Measurements from ENCODE around the gene TRAPPC2L.
"Not testable (repeated sequence)": the region's sequence is repeated elsewhere in the genome, so short reads cannot be mapped to it uniquely, and the experiment has no call there.

The TRAPPC2L gene

DNA sequence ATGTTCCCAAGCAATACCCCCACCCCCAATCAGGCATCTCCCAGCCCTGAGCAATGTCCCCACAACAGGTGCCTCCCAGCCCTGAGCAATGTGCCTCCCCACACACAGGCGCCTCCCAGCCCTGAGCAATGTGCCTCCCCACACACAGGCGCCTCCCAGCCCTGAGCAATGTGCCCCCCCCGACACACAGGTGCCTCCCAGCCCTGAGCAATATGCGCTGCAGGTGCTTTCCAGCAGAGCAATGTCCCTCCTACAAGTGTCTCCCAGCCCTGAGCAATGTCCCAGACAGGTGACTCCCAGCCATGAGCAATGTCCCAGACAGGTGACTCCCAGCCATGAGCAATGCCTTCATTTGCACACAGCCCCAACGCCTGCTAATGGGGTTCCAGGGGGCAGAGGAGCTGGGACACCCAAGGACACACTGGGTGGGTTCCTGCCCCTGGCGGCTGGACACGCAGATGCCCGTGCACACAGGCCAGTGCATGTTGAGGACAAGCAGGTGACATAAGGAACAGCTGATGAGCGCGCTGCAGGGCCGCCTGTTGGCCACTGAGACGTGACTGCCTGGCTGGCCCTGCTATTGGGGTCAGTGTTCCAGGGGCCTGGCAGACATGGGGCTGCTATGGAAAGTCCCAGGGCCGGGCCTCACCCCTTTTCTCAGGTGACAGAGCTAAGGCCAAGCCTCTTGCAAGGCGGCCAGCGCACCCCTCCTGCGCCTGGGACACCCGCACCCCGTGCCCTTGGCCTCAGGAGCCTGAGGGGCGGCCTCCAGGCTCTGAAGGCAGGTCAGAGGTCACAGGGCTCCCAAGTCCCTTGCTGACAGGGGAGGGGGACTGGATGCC lies 36.4 kb downstream of the TRAPPC2L start:
- no peak for DNase-seq (ENCODE audit: low spot score)

DNA sequence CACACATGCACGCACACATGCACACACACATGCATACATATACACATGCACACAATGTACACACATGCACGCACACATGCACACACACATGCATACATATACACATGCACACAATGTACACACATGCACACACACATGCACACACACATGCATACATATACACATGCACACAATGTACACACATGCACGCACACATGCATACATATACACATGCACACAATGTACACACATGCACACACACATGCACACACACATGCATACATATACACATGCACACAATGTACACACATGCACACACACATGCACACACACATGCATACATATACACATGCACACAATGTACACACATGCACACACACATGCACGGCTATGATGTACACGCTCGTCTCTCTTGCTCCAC lies 37.3 kb downstream of the TRAPPC2L start:
- DNase-seq (ENCODE audit: low spot score), result not testable (repeated sequence)

DNA sequence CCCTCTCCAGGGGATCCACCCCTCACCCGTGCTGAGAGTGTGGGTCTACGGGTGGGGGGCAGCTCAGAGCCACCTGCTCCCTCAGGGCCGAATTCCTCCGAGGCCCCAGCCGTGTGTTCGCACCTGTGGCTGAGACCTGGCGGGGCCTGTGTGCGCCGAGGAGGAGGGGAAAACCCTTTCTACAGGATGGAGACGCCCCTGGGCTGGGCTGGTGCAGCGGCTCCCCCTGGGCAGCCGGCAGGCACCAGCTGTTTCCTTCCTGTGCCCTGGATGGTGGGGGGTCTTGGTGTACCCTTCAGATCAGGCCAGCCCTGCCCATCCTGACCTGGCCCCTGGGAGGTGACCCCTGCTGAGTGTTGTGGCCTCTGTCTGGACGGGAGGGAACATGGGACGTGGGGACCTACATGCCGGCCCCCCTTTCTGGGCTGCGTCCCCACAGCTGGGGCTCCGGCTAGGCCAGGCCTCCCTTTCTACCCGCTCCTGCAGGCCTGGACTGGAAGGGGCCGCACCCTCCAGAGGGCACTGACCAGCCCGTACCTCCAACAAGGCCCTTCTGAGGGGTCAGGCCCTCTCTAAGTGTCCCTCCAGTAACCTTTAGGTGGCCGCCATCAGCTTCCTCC lies 37.9 kb downstream of the TRAPPC2L start:
- DNase-seq (ENCODE audit: low spot score), result no peak

DNA sequence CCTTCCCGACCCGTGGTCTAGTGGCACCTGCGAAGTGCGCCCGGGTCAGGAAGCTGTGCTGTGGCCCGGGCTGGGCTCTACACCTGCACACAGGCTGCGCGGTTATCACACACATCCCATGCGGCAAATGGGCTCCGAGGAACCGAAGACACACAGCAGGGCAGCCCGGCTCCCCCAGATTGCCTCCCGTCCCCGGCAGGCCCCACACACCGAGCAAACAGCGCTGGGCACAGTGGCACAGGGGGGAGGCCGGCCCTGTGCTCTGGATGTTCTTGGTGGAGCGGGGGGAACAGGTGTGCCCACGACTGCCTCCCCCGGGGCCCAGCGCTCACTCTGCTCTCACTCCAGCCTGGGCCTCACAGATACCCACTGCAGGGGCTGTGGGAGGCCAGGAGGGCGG lies 38.4 kb downstream of the TRAPPC2L start:
- DNase-seq (ENCODE audit: low spot score), result no peak

DNA sequence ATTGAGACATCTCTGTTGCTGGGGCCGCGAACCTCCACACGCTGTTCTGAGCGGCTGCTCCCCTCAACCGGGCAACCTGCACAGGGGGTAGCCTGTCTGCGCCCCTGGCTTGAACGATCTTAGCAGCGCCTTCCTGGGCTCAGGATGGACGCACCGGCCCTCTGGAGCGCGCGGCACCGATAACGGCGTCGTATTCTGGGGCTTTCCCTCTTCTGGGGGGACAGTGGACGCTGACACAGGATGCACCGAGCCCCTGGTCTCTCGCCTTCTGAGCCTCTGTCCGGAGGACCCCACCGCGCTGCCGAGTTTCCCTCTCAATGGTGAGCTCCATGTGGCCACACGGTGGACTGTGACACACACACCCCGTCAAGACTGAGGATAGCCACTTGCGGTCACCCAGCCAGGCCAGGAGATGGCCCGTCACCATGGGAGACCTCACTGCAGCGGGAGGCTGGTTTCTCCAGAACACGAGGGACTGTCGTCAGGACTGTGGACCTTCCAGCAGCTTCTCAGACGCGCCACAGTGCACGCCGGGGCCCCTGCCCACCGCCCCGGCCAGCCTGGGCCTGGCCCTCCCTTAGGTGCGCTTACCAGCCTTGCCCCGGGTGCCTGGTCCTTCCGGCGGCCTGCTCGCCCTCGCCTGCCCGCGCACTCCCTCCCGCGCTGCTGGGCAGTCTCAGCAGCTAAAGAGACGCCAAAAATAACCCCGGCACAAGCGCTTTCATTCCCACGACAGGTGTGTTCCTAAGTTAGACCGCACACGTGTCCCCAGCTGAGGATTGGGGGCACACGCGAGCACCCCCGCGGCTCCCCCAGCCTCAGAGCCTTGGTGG lies 39.5 kb downstream of the TRAPPC2L start:
- no peak for DNase-seq (ENCODE audit: low spot score)

DNA sequence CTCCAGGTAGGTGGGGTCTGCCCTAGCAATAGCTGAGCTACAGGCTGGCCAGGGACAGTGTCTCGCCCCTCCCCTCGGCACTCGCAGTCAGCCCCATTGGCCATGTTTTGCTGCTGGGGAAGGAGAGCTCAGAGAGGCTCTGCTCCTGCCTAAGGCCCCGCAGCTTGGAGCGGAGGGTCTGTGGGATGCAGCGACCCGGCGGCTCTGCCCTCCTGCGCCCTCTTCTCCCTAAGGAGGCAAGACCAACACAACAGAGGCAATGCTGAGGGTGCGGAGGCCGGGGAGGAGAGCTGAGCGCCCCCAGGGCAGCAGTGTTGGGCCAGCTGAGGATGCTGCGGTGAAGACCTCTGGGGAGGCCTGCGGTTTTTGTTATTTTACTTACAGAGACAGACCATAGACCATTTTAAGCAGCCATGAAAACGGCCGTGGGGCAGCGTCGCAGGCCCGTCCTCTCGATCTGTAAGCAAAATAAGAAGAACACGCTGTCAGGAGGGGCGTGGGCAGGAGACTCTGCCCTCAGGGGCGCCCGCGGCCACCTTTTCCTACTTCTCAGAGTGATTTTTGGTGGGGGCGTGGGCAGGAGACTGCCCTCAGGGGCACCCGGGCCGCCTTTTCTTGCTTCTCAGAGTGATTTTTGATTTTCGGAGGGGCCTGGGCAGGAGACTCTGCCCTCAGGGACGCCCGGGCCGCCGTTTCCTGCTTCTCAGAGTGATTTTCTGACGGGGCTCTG lies 40.9 kb downstream of the TRAPPC2L start:
- DNase-seq (ENCODE audit: low spot score), result no peak

DNA sequence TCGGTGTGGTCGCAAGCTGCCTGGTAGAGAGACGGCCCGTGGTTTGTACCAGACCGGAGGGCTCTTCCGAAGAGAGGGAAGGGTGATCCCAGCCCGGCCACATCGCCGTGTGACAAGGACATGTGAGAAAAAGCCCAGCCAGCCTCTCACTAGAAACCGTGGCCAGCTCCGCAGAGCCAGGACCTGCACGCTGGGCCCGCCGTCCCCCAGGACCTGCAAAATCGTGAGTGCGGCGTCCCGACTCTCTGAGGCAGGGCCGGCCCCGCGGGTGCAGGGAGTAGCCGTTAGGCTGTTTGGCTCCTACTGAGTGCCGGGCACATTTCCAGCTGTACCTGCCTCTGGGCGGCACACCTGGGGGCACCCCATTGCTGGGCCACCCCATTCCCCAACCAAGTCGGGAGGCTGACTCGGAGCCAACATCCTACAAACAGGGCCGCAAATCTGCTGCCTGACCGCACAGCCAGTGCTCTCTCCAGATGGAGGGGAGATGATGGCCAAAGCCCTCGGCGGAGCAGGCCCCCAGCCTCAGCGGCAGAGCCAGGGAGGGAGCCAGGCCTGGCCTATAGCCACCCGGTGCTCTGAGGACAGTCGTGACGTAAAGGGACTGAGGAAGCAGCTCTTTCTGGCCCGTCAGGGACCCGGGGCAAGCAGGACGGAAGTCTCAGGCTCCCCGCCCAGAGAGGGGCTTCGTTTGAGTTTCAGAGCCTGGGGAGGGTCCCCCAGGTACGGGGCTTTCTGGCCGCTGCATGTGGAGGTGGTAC lies 43.2 kb downstream of the TRAPPC2L start:
- DNase-seq (ENCODE audit: low spot score), result no peak

DNA sequence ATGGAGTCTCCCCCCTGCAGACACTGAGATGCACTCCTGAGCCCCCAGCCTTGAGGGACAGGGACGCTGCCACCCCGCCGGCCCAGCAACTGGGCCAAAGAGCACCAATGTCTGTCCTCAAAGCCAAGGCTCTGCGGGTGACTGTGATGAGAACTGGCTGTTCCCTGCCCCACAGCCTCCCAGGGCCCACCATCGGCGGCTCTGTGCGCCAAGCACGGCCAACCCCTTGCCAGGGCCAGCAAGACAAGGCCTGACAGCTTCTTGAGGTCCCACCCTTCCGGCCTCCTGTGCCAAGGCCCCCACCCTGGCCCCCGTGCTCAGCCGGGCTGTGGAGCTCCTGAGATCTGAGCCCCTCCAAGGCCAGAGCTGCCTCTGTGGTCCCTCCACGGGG lies 43.7 kb downstream of the TRAPPC2L start:
- DNase-seq (ENCODE audit: low spot score), result no peak

DNA sequence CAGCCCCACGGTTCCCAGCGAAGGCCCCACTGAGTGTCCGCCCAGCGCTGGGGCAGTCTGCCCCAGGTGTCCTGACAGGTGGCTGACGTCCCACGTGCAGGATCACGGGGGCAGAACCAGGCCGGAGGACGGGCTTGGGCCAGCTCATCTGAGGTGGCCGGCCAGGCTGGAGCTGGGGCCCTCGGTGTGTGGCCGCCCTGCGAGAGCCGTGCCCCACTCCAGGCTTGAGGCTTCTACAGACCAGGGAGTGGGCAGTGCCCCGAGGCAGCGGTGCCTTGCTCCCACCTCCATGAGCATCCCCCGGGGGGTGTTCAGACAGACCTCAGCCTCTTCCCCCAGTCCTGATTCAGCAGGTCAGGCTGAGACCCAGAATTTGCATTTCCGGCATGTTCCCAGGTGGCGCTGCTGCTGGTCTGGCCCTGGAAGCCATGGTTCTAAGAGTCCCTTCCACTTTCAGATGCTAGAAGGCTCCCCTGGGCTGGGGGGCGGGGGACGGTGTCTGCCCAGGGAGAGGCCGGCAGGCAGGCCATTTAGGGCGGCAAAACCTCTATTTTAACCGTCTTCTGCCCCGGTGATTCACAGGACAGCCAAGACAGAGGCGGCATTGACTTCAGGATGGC lies 44.9 kb downstream of the TRAPPC2L start:
- no peak for DNase-seq (ENCODE audit: low spot score)

DNA sequence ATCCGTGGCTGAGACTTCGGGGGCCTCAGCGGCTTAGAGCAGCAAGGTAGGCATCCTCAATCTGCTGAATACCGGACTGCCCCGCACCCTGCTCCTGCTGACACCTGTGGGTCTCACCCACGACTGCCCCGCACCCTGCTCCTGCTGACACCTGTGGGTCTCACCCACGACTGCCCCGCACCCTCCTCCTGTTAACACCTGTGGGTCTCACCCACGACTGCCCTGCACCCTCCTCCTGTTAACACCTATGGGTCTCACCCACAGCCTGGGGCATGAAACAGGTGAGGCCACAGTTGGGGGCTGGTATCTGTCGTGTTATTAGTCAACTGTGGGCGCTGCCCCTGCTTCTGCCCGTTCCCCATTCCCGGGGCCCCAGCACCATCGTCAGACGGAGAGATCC lies 45.8 kb downstream of the TRAPPC2L start:
- no peak for DNase-seq (ENCODE audit: low spot score)

DNA sequence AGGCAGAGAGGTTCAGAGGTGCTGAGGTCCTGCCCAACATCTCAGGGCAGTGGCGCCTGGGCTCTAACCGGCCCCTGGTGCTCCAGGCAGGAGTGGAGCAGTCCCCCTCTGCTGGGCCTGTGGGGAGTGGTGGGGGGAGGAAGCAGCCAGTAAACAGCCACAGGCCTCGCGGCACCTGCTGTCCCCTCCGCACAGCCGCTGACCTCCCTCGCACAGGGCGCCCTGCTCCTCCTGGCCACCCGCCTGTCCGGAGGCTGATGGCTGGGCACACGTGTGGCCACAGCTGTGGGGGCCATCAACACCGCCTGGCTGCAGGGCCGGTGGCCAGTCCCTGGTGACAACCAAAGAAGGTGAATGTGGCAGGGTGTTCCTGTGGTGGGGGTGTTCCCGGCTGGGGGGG lies 46.3 kb downstream of the TRAPPC2L start:
- no peak for DNase-seq (ENCODE audit: low spot score)

DNA sequence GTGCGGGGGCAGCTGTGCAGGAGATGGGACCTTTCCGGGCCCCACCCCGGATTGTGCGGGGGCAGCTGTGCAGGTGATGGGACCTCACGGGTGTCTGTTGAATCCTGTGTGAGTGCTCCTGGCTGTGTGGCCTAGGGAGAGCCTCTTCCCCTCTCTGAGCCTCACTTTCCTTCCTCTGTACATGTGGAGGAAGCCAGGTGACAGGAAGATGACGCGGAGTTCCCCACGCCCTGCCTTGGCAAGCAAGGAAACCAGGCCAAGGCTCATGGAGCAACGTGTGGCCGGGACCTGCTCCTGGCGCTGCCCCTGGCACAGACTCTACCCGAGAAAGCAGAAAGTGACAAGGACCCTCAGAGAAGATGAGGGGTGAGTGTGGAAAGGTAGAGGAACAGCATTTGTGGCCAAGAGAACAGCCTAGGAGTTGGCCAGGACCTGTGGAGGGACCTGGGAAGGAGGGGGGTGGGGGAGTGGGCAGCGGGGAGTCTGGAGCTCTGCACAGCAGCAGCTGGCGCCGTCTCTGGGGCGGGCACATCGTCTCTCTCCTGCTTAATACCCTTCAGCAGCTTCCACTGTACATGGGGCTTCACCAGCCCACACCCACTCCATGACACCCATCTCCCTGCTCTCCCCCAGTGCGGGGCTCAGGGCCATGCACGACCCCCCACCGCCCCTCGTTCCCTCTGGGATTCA lies 47.9 kb downstream of the TRAPPC2L start:
- DNase-seq (ENCODE audit: low spot score), result no peak

DNA sequence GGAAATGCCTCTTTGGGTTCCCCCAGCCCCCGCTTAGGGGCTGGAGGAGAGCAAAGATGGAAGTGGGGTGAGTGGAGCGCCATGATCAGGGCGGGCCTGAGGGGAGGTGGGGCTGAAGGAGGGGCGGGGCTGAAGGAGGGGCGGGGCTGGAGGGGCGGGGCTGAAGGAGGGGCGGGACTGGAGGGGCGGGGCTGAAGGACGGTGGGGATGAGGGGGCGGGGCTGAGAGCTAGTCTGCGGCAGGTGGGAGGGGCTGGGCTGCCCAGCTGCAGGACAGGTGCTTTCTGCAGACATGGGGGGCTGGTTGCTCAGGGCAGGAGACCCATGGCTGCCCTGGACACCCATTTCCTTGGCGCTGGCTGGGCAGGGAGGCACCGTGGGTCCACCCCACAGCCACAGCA lies 48.6 kb downstream of the TRAPPC2L start:
- no peak for DNase-seq (ENCODE audit: low spot score)

DNA sequence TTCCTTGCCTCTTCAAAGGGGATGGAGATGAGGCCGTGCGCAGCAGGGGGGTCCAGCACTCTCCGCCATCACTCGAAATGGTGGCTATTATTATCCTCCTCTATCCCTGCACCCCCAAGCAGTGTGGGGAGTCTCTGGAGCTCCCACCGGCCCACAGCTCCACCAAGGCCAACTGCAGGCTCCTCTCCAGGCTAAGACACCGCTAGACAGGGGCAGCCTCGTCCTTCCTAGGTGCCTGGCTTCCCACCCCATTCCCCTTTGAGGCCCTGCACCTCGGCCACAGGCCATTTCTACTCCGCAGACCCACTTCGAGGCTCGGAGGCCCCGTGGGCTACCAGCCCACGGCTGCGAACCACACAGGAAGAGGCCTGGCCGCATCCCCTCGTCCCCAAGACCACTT lies 49.1 kb downstream of the TRAPPC2L start:
- no peak for DNase-seq (ENCODE audit: low spot score)

DNA sequence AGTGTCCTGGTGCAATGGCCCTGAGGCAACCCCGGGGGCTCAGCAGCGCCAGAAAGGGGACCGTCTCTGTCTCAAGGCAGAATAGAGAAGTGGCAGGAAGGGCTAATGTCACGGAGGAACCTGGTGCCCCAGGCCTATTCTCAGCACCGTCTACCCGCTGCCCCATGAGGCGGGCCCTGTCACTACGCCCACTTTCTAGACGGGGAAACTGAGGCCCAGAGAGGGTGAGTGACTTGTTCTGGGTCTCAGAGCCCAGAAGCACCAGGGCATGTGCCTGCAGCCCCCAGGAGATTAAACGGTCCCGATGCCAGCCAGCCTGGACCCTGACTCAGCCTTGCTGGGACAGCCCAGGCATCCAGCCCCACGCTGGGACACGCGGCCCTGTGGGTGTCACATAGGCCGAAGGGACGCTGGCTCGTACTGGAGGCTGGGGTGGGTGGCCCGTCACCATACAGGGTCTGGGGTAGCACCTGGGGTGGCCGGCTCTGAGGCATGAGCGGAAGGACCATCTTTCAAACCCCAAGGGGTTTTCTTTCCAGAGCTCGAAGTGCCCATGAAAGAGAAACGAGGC lies 49.7 kb downstream of the TRAPPC2L start:
- no peak for DNase-seq (ENCODE audit: low spot score)

DNA sequence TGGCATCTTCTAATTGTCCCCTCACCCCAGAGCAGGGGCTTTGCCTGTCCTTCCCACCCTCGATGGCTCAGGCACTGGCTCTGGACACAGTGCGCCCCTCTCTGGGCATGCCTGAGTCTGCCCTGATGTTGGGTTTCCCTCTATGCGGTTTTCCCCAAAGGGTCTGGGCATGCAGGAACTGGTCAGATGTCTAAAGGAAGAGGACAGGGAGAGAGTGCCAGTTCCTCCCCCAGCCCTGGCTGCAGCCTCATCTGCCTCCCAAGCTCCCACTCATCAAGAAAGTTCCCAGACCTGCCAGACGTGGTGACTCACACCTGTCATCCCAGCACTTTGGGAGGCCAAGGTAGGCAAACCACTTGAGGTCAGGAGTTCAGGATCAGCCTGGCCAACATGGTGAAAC lies 50.8 kb downstream of the TRAPPC2L start:
- no peak for DNase-seq (ENCODE audit: low spot score)

DNA sequence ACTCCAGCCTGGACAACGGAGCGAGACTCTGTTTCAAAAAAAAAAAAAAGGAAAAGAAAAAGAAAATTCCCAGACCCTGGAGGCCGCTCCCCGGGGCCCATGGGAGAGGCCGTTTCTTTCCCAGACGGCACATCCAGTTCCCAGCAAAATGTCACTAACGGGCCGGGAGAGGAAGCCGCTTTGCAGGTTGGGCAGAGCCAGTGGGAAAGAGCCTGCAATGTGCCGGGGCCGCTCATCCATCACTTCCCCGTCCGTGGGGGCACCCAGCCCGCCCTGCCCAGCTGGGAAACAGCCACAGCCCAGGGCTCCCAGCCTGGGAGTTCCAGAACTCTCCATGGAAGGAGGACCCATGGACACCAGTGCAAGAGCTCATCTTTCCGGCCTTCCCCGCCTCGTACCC lies 51.4 kb downstream of the TRAPPC2L start:
- DNase-seq (ENCODE audit: low spot score), result no peak

DNA sequence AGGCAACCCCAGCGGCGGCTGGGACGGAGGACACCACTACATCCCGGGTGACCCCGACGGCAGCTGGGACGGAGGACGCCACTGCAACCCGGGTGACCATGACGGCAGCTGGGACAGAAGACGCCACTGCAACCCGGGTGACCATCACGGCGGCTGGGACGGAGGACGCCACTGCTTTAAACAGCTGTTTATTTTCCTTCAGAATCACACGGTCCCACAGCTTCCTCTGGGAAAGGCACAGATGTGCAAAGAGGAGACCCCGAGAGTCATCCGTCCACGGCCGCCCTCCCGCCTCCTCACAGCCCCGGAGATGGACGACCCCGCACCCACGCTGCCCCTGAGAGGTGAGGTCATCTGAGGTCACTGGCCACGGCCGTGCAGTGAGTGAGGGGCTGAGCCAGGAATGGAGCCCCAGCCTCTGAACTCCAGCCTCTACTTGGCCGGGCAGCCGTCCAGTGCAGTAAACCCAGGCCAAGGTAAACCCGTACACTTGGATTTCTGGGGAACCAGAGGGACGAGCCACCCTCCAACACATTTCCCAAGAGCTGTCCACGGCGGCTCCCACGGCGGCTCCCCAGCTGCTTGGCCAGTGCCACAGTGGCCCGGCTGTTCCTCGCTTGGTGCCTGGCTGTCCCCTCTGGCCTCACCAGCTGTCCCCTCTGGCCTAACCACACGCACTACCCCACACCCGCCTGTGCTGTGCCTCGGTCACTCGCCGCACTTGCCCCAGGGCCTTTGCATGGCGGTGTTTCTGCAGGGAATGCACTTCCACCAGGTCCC lies 52.7 kb downstream of the TRAPPC2L start:
- DNase-seq (ENCODE audit: low spot score), result no peak

All from globus pallidus (tissue), 1 donor.